ENCODE measurements around the gene DDAH2.

DDAH2 gene

DNA sequence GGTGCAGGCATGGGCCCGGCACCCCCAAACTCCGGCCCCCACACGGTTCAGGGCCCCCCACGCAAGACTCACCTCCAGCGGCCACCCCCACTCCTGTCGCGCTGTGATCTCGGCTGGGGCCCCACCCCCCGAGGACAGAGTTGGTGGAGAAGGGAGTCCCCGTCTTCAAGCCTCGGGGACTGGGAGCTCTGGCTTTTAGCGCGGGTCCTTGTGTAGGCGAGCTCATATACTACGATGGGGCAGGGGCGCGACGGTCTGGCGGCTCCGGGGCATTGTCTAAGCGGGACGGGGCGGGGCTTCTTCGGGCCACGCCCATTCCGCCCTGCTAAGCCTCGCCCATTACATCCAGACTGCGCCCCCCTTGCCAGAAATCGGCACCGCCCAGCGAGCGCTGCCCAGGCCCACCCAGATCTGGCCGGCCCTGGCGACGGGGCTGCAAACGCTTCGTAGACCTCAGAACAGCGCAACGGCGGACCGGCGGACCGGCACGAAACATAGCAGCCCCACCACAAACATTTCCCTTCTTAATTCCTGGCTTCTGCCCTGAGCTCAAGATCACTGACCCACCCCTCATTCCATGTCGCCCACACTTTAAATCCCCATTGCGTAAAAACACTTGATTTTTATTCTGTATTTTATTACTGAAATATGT is 1.0 kb upstream of the DDAH2 start:
- DNase-seq, result peak; percentile 74

DNA sequence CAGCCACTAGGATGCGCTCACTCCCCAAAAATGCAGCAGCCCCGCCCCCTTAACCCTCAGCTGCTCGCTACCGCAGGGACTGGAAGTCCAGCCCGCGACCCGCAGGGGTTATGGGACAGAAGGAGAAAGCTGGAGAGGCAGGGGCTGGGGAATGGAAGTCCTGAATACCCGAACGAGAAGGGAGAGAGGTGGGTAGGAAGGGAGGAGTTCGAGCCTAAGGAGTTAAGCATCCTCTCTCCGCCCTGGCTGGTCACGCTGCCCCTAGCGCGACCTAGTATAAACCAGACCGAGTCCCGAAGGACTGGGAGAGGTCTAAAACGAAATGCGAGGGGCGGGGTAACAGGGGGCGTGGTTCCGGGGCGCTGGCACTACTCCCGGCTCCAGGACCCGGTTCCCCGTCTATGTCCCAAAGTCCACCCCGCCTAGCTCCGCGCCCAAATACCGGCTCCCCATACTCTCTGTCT is 448 bp upstream of the DDAH2 start:
- peak; percentile 94 for DNase-seq

DNA sequence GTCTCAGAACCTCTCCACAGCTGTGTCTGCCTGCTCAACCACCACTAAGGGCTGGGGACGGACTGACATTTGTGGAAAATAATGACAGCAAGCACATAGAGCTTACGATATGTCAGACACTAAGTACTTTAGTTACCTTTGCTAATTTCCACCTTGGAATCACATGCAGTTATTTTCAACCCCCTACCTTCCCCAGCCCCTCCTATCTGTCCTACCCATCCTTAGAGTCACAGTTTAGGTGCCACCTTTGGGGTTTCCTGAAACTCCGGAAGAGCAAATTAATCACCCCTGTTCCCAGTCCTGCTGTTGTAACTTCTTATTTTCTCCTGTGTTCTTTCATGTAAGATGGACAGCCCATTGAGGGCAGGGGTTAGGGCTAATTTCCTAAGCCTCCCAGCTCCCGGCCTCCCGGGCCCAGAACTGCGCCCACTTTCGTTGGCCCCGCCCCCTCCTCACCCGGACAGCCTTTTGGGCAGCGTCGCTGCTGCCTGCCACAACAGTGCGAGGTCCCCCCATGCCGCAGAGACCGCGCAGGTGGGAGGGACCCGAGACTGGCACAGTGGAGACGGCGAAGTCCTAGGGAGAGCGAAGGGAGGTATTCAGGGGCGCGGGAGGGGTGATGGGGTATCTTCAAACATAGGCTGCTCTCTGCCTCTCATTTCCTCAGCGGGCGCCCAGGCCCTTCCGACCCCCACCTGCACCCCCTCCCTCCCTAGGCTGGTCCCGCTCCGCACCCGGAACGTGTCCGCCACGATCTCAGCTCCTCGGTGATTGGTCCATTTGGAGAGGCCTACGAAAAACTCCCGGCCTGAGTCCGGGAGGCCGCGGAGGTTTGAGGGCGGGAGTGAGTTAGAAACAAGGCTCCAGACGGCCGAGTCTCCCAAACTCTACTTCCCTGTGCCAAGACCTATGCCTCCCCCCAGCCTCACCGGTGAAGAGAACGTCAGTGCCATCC is 1.1 kb downstream of the DDAH2 start:
- DNase-seq, result no peak

- no peak for DNase-seq
Observed at GRCh38 chr6:31727034-31727716, 1.9 kb downstream of the DDAH2 start.

DNA sequence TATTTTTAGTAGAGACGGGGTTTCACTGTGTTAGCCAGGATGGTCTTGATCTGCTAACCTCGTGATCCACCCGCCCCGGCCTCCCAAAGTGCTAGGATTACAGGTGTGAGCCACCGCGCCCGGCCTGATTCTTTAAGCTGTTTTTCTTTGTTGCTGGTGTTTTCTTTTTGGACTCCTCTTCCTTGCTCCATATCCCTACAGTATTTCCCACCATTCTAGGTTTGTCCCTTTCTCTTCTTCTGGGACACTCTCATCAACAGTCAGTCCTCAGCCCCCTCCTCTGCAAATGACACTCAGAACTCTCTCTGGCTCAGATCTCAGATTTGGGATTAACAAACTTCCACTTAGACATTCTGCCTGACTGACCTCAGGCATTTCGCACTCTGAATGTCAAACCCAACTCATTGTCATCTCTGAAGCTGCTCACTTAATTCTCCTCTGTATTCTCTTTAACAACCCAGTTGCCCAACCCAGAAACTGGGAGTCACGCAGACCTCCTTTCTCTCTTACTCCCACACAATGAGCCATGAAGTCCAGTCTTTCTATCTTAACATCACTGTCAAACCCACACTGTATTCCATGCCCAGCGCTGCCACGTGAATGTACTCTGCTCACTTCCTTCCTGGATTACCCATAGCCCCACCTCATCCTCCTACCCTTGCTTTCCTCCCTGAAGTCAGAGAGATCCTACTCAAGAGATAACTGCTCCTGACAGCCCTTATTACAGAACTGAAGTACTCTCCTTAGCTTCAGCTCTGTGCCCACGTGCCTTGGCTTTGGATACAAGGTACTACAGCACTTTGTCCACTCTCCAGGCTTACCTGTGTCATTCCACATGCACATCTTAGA is 3.4 kb downstream of the DDAH2 start:
- DNase-seq, result no peak

DNA sequence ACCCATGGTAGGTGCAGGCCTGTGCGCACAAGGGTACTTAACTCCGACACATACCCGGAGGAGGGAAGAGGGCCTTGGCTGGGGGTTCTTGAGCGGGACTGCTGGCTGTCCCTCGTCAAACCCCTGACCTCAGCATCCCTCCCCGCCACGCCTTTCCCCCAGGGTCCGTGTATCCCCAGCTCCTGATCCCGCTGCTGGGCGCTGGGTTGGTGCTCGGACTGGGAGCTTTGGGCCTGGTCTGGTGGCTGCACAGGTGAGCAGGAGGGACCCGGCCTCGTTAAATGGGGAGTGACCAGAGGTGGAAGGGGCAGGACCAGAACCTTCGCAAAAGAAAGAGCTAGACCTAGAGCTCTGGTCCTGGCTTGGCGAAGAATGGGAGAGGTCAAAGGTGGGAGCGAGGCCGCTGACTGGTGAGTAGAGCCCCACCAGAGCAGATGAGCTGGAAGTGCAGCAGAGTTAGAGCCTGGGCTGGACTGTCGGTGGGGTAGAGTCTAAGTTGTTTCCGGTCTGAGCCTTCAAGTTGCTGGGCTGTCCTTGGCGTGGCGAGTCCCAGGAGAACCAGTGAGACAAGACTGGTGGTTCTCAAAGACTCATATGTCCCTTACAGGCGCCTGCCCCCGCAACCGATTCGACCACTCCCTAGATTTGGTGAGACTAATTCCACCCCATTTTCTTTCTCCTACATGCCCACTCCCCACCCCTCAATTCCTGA is 5.0 kb downstream of the DDAH2 start:
- no peak for DNase-seq

DNA sequence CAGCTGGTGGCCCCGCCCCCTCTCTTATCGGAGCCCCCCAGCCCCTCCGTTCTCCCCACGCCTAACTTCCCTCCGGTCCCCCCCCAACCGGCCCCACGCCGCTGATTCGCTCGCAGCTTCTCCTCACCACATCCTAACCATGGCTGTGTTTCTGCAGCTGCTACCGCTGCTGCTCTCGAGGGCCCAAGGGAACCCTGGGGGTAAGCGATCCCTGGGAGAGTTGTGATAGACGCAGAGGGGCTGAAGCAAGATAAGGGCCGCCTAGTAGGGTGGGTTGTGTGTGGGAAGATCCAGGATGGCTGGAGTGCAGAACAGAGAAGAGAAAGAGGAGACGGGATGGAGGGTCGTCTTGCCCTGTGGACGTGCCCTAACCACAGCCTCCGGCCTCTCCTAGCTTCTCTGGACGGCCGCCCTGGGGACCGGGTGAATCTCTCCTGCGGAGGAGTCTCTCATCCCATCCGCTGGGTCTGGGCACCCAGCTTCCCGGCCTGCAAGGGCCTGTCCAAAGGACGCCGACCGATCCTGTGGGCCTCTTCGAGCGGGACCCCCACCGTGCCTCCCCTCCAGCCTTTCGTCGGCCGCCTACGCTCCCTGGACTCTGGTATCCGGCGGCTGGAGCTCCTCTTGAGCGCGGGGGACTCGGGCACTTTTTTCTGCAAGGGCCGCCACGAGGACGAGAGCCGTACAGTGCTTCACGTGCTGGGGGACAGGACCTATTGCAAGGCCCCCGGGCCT is 5.7 kb downstream of the DDAH2 start, which contains the start of gene MPIG6B:
Gene MPIG6B, plus strand, starts transcription at position 129 of the 735 bp plus-strand sequence. Its CDS starts 11 bp downstream, at position 140.
- no peak for DNase-seq

DNA sequence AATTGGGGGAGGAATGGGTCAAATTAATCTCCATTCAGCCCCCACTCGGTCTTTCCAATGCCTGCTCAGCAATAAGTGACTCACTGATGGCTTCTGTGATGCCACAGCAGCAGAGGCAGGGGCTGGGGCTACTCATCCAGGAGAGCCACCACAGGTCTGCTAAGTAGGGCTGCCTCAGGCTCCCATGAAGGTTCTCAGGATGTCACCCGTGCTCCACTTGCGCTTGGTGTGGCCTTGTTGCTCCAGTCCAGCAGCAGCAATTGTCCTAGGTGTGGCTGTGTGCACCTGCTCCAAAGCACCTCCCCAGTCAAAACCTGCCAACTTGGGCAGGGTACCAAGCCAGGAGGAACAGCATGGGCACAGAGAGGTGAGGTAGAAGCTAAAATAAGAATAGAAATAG is 6.9 kb downstream of the DDAH2 start:
- DNase-seq, result no peak

- no peak for DNase-seq
Observed at GRCh38 chr6:31721351-31722020, 7.6 kb downstream of the DDAH2 start, which contains the start of gene LY6G6C. Gene LY6G6C (minus strand): TSS chr6:31721746. CDS start chr6:31721679, 67 bp downstream.

GRCh38 chr6:31720196-31720770 is 8.8 kb downstream of the DDAH2 start:
- no peak for DNase-seq

DNA sequence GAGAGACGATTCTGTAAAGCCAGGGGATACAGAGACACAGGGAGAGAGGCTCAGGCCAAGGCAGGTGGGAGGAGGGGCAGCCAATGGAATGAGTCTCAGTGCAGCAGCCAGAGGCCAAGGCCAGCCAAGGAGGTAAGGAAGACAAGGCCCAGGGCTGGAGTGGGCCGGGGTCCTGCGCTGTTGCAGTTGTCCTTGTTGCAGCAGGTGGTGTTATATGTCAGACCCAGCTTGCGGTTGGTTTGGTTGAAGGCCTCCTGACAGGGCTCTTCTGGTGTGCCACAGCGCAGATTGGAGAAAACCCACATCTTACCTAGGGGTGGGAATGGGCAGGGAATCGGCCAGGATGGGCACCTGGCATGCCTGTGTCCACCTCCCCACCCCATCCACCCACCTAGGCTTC is 10.1 kb downstream of the DDAH2 start:
- DNase-seq, result no peak

DNA sequence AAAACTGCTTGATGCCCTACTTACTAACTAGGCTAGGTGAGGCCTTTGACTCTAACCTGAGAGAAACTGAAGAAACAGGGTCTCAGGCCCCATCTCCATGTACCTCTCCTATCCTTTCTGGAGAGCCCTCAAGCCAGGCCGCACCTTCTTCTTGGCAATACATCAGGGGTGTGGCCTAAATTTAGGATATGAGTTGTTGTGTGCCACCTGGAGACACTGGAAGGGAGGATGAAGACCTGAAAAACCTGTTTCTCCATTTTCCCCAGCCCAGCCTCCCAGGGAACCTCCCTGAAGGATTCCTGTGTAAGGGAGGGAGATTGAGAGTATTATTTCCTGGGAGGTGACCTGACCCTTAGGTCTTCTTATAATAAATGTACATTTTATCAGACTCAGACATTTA is 10.8 kb downstream of the DDAH2 start:
- peak; percentile 93 for DNase-seq

GRCh38 chr6:31717499-31718222 is 11.4 kb downstream of the DDAH2 start:
- DNase-seq, result peak; percentile 34

DNA sequence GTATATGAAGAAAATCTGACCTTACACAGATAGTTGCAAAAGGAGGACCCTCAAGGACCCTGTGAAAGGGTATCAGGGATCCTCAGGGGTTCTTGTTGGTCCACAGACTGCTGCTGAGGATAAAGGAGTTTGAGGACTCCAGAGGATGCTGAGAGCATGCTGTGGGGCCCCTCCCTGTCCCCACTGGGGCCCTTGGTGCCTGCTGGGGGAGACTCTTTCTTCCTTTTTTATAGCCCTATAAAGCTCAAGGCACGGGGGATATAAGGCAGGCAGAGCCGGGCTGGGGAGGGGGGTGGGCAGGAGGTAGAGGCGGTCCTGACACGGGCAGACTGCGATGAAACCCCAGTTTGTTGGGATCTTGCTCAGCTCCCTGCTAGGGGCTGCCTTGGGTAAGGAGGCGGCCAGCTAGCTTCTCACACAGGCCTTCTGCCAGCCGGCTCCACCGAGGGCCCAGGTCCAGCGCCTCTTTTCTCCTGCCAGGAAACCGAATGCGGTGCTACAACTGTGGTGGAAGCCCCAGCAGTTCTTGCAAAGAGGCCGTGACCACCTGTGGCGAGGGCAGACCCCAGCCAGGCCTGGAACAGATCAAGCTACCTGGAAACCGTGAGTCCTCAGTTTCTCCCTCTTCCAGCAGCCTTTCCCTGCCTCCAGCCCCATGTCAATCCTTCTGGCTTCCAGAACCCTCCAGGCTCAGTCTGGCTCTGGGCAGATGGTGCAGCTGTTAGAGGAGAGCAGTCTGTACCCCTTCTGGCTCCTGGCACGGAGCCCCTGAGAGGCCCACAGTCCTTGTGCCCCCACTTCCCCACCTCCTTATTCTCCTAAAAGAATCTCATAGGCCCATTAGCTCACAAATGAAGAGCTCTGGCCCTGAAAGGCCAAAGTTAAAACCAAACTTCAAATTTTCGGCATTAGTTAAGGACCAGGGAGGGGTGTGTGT is 13.8 kb downstream of the DDAH2 start, which contains the start of gene LY6G6D:
Gene LY6G6D, plus strand, starts transcription at position 327 of the 937 bp plus-strand sequence. Its CDS starts 8 bp downstream, at position 335.
- no peak for DNase-seq

DNA sequence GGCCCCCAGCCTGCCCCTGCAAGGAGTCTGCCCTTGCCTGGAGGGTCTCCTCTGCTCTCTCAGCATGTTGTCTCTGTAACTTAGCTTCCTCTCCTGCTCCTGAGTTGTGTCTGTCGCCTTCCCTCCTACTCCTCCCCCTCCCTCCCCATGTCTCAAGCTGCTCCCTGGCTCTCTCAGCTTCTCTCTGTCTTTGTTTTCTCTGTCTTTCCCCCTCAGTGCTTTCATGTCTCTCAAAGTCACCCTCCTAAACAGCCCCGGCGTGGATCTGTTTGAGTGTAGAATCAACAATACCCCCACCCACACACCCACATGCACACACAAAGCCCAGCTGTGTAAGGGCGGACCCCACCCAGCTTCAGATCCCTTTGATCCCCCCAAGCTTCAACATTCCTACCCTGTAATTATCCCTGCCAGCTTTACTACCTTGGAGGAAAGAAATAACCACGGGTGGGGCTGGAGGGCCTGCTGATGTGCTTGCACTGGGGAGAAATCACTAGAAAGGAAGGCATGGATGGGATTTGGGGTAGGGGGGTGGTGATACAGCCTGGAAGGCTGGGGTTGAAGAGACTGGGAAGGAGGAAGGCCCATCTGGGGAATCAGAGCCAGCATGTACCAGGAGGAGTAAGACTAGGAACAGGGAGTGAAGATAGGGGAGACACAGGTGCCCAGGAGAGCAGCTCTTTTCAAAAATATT is 15.0 kb downstream of the DDAH2 start:
- no peak for DNase-seq

DNA sequence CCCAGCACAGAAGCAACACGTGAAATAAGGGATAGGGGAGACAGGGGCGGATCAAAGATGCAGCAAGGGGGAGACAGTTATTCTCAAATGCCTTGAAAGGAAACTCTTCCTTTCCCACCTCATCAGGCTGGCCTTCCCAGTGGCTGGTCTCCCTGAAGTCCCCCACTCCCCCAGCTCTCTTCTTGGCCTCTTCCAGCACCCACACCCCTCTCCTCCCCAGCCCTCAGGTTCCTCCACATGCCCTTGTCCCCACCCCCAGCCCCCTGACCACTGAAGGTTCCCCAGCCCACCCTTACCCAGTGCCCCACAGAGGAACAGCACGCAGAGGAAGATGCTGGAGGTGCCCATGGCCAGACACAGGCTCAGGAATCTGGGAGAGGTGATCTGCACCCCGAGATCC is 15.6 kb downstream of the DDAH2 start:
- DNase-seq, result no peak

DNA sequence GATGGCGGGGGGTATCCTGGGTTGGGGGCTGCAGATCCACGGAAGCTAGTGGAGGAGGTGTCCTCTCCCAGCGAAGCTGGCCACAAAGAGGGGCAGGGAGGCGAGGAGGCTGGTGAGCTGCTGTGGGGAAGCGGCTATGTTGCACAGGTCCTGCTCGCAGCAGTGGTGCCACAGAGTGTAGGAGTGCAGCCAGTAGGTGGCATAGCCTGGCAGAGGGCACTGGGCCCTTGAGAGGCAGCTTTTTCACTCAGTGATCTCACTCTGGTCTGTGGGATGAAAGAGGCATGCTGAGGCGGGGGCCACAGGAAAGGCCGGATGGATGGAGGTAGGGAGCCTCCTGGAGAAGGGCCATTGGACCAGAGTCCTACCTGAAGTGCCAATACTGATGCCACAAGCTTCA is 16.8 kb downstream of the DDAH2 start:
- peak; percentile 46 for DNase-seq

Data from DMS53 (cell line).